ENCODE results near the gene GRM8.

Gene GRM8

GRCh38 chr7:127230192-127230925 is 22.4 kb downstream of the GRM8 start:
- DNase-seq = no peak

- DNase-seq = no peak
Measured at GRCh38 chr7:127226685-127227374, 25.9 kb downstream of the GRM8 start.

GRCh38 chr7:127221731-127222130 is 31.0 kb downstream of the GRM8 start:
- no peak for DNase-seq

GRCh38 chr7:127214956-127215718 is 37.6 kb downstream of the GRM8 start:
- peak; percentile 77 for DNase-seq

GRCh38 chr7:127209886-127210285 is 42.9 kb downstream of the GRM8 start:
- DNase-seq = no peak

GRCh38 chr7:127208860-127209259 is 43.9 kb downstream of the GRM8 start:
- no peak for DNase-seq

GRCh38 chr7:127208351-127208750 is 44.4 kb downstream of the GRM8 start:
- no peak for DNase-seq

- DNase-seq = peak; percentile 26
Measured at GRCh38 chr7:127207806-127208205, 44.9 kb downstream of the GRM8 start.

GRCh38 chr7:127207230-127207629 is 45.5 kb downstream of the GRM8 start:
- no peak for DNase-seq

- no peak for DNase-seq
Measured at GRCh38 chr7:127194571-127194970, 58.2 kb downstream of the GRM8 start.

- peak; percentile 21 for DNase-seq
Measured at GRCh38 chr7:127189886-127190285, 62.9 kb downstream of the GRM8 start.

GRCh38 chr7:127189074-127189473 is 63.7 kb downstream of the GRM8 start:
- peak; percentile 5 for DNase-seq

GRCh38 chr7:127187740-127188139 is 65.0 kb downstream of the GRM8 start:
- DNase-seq = no peak

GRCh38 chr7:127186686-127187085 is 66.1 kb downstream of the GRM8 start:
- no peak for DNase-seq

GRCh38 chr7:127177156-127177555 is 75.6 kb downstream of the GRM8 start:
- no peak for DNase-seq

GRCh38 chr7:127162366-127162765 is 90.4 kb downstream of the GRM8 start:
- no peak for DNase-seq

- peak; percentile 17 for DNase-seq
Measured at GRCh38 chr7:127158659-127159058, 94.1 kb downstream of the GRM8 start.

- no peak for DNase-seq
Measured at GRCh38 chr7:127154958-127155357, 97.8 kb downstream of the GRM8 start.

GRCh38 chr7:127154101-127154500 is 98.6 kb downstream of the GRM8 start:
- DNase-seq = no peak

GRCh38 chr7:127153315-127153714 is 99.4 kb downstream of the GRM8 start:
- DNase-seq = peak; percentile 39

- no peak for DNase-seq
Measured at GRCh38 chr7:127152423-127152822, 100.3 kb downstream of the GRM8 start.

- no peak for DNase-seq
Measured at GRCh38 chr7:127151379-127151778, 101.4 kb downstream of the GRM8 start.

- DNase-seq = no peak
Measured at GRCh38 chr7:127150543-127150942, 102.2 kb downstream of the GRM8 start.

All from OCI-M1 (cell line).